PFSK-1 (cell line): Measurements from ENCODE around the gene KDR.

Experiments
- FOXP2 ChIP-seq: optimal IDR thresholded peaks from 2 replicates; pipeline ENCODE3; 2011; ENCODE audit warnings: borderline replicate concordance, control low read depth, inconsistent platforms; ENCODE audit not compliant: insufficient read depth; ENCODE audit errors: extremely low read length, extremely low read depth
- POLR2AphosphoS5 ChIP-seq: IDR thresholded peaks from 2 replicates; pipeline ENCODE4 v1.6.1; 2012; ENCODE audit warnings: low read depth, mild to moderate bottlenecking, control low read depth, low read length, moderate library complexity
- SIN3A ChIP-seq: IDR thresholded peaks from 2 replicates; pipeline ENCODE4 v1.6.1; 2012; ENCODE audit warnings: mild to moderate bottlenecking, low read length, moderate library complexity, borderline replicate concordance; ENCODE audit not compliant: insufficient read depth
- TAF1 ChIP-seq: IDR thresholded peaks from 2 replicates; pipeline ENCODE4 v1.6.1; 2012; ENCODE audit warnings: low read length, control low read depth, borderline replicate concordance; ENCODE audit not compliant: insufficient read depth
- TF ChIP-seq, protein P1 (sequence below), 2 experiments: IDR thresholded peaks; 2 replicates each; pipeline versions ENCODE4 v1.6.1 to v1.8.0; 2011 to 2012; ENCODE audit warnings: low read depth in 2 of 2, low read length in 2 of 2, control low read depth in 1 of 2, inconsistent platforms in 1 of 2, mild to moderate bottlenecking in 1 of 2, moderate library complexity in 1 of 2; ENCODE audit not compliant: insufficient read depth in 1 of 2

Gene KDR

DNA sequence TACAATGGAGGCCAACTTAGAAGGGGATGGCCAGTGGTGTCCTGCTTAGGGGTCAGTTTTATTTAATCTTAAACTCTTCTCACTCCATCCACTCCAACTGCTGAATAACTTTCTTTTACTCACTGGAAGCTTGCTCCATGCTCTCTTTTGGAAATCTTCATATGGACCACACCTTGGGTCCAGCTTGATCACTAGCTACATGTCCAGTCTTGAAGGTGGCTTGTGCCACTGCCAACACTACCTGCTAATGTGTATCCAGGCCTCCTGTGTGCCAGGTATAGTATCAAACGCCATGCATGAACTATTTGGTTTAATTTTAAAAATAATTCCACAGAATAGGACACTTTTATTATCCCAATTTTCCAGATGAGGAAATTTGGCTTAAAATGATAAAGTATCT is 37.0 kb upstream of the KDR start:
- TF ChIP-seq FOXP2 (no peak), POLR2AphosphoS5 (no peak), TAF1 (no peak), SIN3A (no peak)
- TF ChIP-seq, protein P1, sequence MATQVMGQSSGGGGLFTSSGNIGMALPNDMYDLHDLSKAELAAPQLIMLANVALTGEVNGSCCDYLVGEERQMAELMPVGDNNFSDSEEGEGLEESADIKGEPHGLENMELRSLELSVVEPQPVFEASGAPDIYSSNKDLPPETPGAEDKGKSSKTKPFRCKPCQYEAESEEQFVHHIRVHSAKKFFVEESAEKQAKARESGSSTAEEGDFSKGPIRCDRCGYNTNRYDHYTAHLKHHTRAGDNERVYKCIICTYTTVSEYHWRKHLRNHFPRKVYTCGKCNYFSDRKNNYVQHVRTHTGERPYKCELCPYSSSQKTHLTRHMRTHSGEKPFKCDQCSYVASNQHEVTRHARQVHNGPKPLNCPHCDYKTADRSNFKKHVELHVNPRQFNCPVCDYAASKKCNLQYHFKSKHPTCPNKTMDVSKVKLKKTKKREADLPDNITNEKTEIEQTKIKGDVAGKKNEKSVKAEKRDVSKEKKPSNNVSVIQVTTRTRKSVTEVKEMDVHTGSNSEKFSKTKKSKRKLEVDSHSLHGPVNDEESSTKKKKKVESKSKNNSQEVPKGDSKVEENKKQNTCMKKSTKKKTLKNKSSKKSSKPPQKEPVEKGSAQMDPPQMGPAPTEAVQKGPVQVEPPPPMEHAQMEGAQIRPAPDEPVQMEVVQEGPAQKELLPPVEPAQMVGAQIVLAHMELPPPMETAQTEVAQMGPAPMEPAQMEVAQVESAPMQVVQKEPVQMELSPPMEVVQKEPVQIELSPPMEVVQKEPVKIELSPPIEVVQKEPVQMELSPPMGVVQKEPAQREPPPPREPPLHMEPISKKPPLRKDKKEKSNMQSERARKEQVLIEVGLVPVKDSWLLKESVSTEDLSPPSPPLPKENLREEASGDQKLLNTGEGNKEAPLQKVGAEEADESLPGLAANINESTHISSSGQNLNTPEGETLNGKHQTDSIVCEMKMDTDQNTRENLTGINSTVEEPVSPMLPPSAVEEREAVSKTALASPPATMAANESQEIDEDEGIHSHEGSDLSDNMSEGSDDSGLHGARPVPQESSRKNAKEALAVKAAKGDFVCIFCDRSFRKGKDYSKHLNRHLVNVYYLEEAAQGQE (IDR thresholded peaks at IDR 0.05; ENCODE audit: insufficient read depth in 1 of 2, low read depth in 2 of 2, low read length in 2 of 2): no peak

DNA sequence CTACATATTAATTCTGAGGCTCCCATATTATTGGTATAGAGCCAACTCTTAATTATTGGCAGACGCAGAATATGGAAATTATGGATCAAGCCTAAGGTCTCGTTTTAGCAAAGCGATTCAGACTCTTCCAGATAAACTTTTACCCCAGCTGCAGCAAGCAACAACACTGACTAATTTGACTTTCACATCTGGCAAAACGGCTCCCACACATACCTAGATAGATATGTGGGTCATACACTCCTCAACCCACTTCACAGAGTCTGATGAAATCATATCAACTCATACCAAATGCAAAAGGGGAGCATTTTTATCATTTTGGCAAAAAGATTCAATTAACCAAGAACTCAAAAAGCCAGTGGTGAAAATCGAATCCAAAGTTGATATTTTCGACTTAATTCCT is 36.3 kb upstream of the KDR start:
- no peak for TF ChIP-seq FOXP2
- no peak for TF ChIP-seq SIN3A
- TF ChIP-seq, protein P1 (IDR thresholded peaks at IDR 0.05; ENCODE audit: insufficient read depth in 1 of 2, low read depth in 2 of 2, low read length in 2 of 2): no peak
- TF ChIP-seq TAF1: no peak
- no peak for TF ChIP-seq POLR2AphosphoS5

DNA sequence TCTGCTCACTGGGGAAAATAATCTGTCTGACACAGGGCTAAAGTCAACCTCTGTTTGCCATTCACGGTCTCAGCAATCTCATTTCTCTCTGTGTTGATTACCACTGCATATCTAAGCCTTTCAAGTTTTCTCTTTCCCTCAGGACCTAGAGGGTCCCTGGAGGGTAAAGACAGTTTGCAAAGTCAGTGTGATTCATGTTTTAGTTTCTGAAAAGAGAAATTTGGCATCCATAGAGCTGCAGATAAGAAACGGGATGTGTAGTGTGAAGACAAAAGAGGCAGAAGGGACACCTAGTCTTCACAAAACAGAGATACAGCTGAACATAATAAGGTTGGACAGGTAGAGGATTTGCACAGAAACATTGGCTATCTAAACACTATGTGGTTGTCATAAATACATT is 34.5 kb upstream of the KDR start:
- TF ChIP-seq, protein P1 (IDR thresholded peaks at IDR 0.05; ENCODE audit: insufficient read depth in 1 of 2, low read depth in 2 of 2, low read length in 2 of 2): no peak
- no peak for TF ChIP-seq FOXP2
- no peak for TF ChIP-seq SIN3A
- TF ChIP-seq POLR2AphosphoS5: no peak

DNA sequence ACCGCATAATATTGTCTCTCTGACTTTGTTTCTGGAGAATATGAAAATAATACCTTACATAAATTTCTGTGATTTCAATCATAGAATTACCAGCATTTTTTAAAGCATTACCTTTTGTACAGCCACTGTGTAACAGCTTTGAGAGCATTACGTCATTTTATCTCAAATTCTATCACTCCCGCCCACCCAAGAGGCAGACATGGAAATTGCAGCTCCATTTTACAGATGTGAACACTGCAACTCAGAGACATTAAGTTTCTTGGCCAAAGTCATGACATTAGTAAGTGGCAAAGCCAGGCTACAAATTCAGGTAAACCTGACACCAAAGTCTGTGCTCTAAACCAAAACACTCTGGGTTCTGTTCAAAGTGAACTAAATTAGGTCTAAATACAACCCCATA is 33.6 kb upstream of the KDR start:
- TF ChIP-seq, protein P1 (IDR thresholded peaks at IDR 0.05; ENCODE audit: insufficient read depth in 1 of 2, low read depth in 2 of 2, low read length in 2 of 2): no peak
- TF ChIP-seq FOXP2 (no peak), POLR2AphosphoS5 (no peak), TAF1 (no peak), SIN3A (no peak)
